ENCODE measurements around the gene WDR59.
A peak's percentile ranks its signal among the peaks of the same experiment; 100 is the strongest.
"Not testable (repeated sequence)": the region's sequence is repeated elsewhere in the genome, so short reads cannot be mapped to it uniquely, and the experiment has no call there.

The WDR59 gene

GRCh38 chr16:75012380-75013081 is 27.6 kb upstream of the WDR59 start:
- DNase-seq, result no peak

GRCh38 chr16:75011634-75012307 is 26.8 kb upstream of the WDR59 start:
- no peak for DNase-seq

- DNase-seq, result no peak
These were observed 25.5 kb upstream of the WDR59 start for GRCh38 chr16:75010427-75010826.

GRCh38 chr16:75007443-75007842 is 22.5 kb upstream of the WDR59 start:
- no peak for DNase-seq

- no peak for DNase-seq
These were observed 20.8 kb upstream of the WDR59 start for GRCh38 chr16:75005697-75006096.

- no peak for DNase-seq
These were observed 19.5 kb upstream of the WDR59 start for GRCh38 chr16:75004460-75004859.

- DNase-seq, result no peak
These were observed 19.0 kb upstream of the WDR59 start for GRCh38 chr16:75003931-75004330.

- DNase-seq, result no peak
These were observed 17.6 kb upstream of the WDR59 start for GRCh38 chr16:75002474-75002873.

- DNase-seq, result no peak
These were observed 15.7 kb upstream of the WDR59 start for GRCh38 chr16:75000481-75001081.

- no peak for DNase-seq
These were observed 14.9 kb upstream of the WDR59 start for GRCh38 chr16:74999609-75000480.

GRCh38 chr16:74999219-74999608 is 14.3 kb upstream of the WDR59 start:
- no peak for DNase-seq

GRCh38 chr16:74998481-74999218 is 13.7 kb upstream of the WDR59 start, which contains the start of gene ZNRF1:
Gene ZNRF1, plus strand, starts transcription at chr16:74999024. Its CDS starts 648 bp downstream, at chr16:74999672.
- DNase-seq, result peak in 1 of 2 experiments; percentile 5

- no peak for DNase-seq
These were observed 12.1 kb upstream of the WDR59 start for GRCh38 chr16:74997042-74997491.

GRCh38 chr16:74995986-74996385 is 11.1 kb upstream of the WDR59 start:
- no peak for DNase-seq

- DNase-seq, result no peak
These were observed 6.9 kb upstream of the WDR59 start for GRCh38 chr16:74991593-74992403.

GRCh38 chr16:74991268-74991592 is 6.3 kb upstream of the WDR59 start:
- no peak for DNase-seq

- DNase-seq, result no peak
These were observed 5.9 kb upstream of the WDR59 start for GRCh38 chr16:74990832-74991231.

- not testable (repeated sequence) for DNase-seq
These were observed 4.9 kb upstream of the WDR59 start for GRCh38 chr16:74989864-74990263.

- no peak for DNase-seq
These were observed 2.2 kb upstream of the WDR59 start for GRCh38 chr16:74987027-74987681.

- no peak for DNase-seq
These were observed 762 bp downstream of the WDR59 start for GRCh38 chr16:74984194-74984528.

GRCh38 chr16:74982256-74982655 is 2.7 kb downstream of the WDR59 start:
- no peak for DNase-seq

Data from cerebellar nuclear complex (tissue), 1 donor.